ENCODE data around the gene TMEM44. TPM values are rescaled to one million over a fixed set of nuclear protein-coding genes. Genes with fewer than 3 reads are reported as not detected.

TMEM44 gene
- total RNA-seq, 1 donor = 18.8 TPM

GRCh38 chr3:194622621-194623340 lies 10.4 kb downstream of the TMEM44 start:
- Histone ChIP-seq H3K79me2 (ENCODE audit: insufficient read depth, low read length) (no peaks in the 10 kb centered on the region), H2AFZ (ENCODE audit: low read length) (no peak overlapping the region), H3K4me3 (ENCODE audit: insufficient read depth, low read length) (no peak overlapping the region), H3K27ac (ENCODE audit: low read depth, low read length) (no peak overlapping the region), H3K36me3 (ENCODE audit: insufficient read depth, low read length) (peaks cover 58% of the 10 kb centered on the region), H3K27me3 (ENCODE audit: insufficient read depth, low read length) (no peaks in the 10 kb centered on the region), H3K4me1 (ENCODE audit: insufficient read depth, low read length) (no peaks in the 10 kb centered on the region), H3K4me2 (ENCODE audit: insufficient read depth, low read length) (no peak overlapping the region), H4K20me1 (ENCODE audit: insufficient read depth, low read length) (no peaks in the 10 kb centered on the region), H3K9me3 (ENCODE audit: low read depth, low read length) (no peaks in the 10 kb centered on the region)
- peak; percentile 54 for DNase-seq (ENCODE audit: insufficient read length, low spot score, missing footprints)
- TF ChIP-seq CTCF (IDR thresholded peaks at IDR 0.05; ENCODE audit: extremely low read depth, low read depth, low read length) = no peak

- Histone ChIP-seq H3K36me3 (ENCODE audit: insufficient read depth, low read length) (peaks cover 51% of the 10 kb centered on the region), H3K79me2 (ENCODE audit: insufficient read depth, low read length) (no peaks in the 10 kb centered on the region), H3K9me3 (ENCODE audit: low read depth, low read length) (no peaks in the 10 kb centered on the region), H4K20me1 (ENCODE audit: insufficient read depth, low read length) (no peaks in the 10 kb centered on the region), H3K27ac (ENCODE audit: low read depth, low read length) (no peak overlapping the region), H3K4me1 (ENCODE audit: insufficient read depth, low read length) (no peaks in the 10 kb centered on the region), H3K4me2 (ENCODE audit: insufficient read depth, low read length) (no peak overlapping the region), H3K4me3 (ENCODE audit: insufficient read depth, low read length) (no peak overlapping the region), H3K27me3 (ENCODE audit: insufficient read depth, low read length) (no peaks in the 10 kb centered on the region), H2AFZ (ENCODE audit: low read length) (no peak overlapping the region)
- TF ChIP-seq CTCF (IDR thresholded peaks at IDR 0.05; ENCODE audit: extremely low read depth, low read depth, low read length) = no peak
- peak; percentile 68 for DNase-seq (ENCODE audit: insufficient read length, low spot score, missing footprints)
These were observed 11.3 kb downstream of the TMEM44 start for GRCh38 chr3:194621947-194622346.

- no peak overlapping the region for H3K4me3 ChIP-seq (ENCODE audit: insufficient read depth, low read length)
- H3K79me2 ChIP-seq (ENCODE audit: insufficient read depth, low read length) = no peaks in the 10 kb centered on the region
- no peak overlapping the region for H3K27ac ChIP-seq (ENCODE audit: low read depth, low read length)
- no peaks in the 10 kb centered on the region for H3K27me3 ChIP-seq (ENCODE audit: insufficient read depth, low read length)
- H3K4me1 ChIP-seq (ENCODE audit: insufficient read depth, low read length) = no peaks in the 10 kb centered on the region
- DNase-seq (ENCODE audit: insufficient read length, low spot score, missing footprints) = no peak
- H2AFZ ChIP-seq (ENCODE audit: low read length) = no peak overlapping the region
- no peaks in the 10 kb centered on the region for H4K20me1 ChIP-seq (ENCODE audit: insufficient read depth, low read length)
- peaks cover 48% of the 10 kb centered on the region for H3K36me3 ChIP-seq (ENCODE audit: insufficient read depth, low read length)
- no peaks in the 10 kb centered on the region for H3K9me3 ChIP-seq (ENCODE audit: low read depth, low read length)
- no peak for TF ChIP-seq CTCF (IDR thresholded peaks at IDR 0.05; ENCODE audit: extremely low read depth, low read depth, low read length)
- no peak overlapping the region for H3K4me2 ChIP-seq (ENCODE audit: insufficient read depth, low read length)
These were observed 13.0 kb downstream of the TMEM44 start for GRCh38 chr3:194620196-194620595.

GRCh38 chr3:194619741-194620140 lies 13.5 kb downstream of the TMEM44 start:
- Histone ChIP-seq H3K27me3 (ENCODE audit: insufficient read depth, low read length) (no peaks in the 10 kb centered on the region), H3K4me1 (ENCODE audit: insufficient read depth, low read length) (no peaks in the 10 kb centered on the region), H2AFZ (ENCODE audit: low read length) (no peak overlapping the region), H3K4me2 (ENCODE audit: insufficient read depth, low read length) (no peak overlapping the region), H3K27ac (ENCODE audit: low read depth, low read length) (no peak overlapping the region), H4K20me1 (ENCODE audit: insufficient read depth, low read length) (no peaks in the 10 kb centered on the region), H3K9me3 (ENCODE audit: low read depth, low read length) (no peaks in the 10 kb centered on the region), H3K4me3 (ENCODE audit: insufficient read depth, low read length) (no peak overlapping the region), H3K36me3 (ENCODE audit: insufficient read depth, low read length) (peaks cover 45% of the 10 kb centered on the region), H3K79me2 (ENCODE audit: insufficient read depth, low read length) (no peaks in the 10 kb centered on the region)
- DNase-seq (ENCODE audit: insufficient read length, low spot score, missing footprints) = no peak
- TF ChIP-seq CTCF (IDR thresholded peaks at IDR 0.05; ENCODE audit: extremely low read depth, low read depth, low read length) = no peak
